Fibroblast of lung (primary cell): Measurements from ENCODE around the gene SYNE1. TPM values are rescaled to one million over a fixed set of nuclear protein-coding genes. Genes with fewer than 3 reads are reported as not detected.

Source experiments
- DNase-seq, 2 donors: peaks; one replicate each; pipeline versions ENCODE4 v3.0.0 to v3.0.0-alpha.2; 2010; ENCODE audit warnings: low read depth in 2 of 2
- H2AFZ ChIP-seq: 2 replicates; pipeline ENCODE4 v1.5.1; 2012; ENCODE audit warnings: low read length, control low read depth, inconsistent platforms
- H3K27ac ChIP-seq: 2 replicates; pipeline ENCODE4 v1.5.1; 2011; ENCODE audit warnings: low read length, control low read depth; ENCODE audit not compliant: insufficient read depth
- H3K27me3 ChIP-seq: 2 replicates; pipeline ENCODE4 v1.5.1; 2011; ENCODE audit warnings: mild to moderate bottlenecking, low read length; ENCODE audit not compliant: control insufficient read depth, insufficient read depth
- H3K36me3 ChIP-seq: 2 replicates; pipeline ENCODE4 v1.5.1; 2011; ENCODE audit warnings: low read length; ENCODE audit not compliant: control insufficient read depth, insufficient read depth
- H3K4me1 ChIP-seq: 2 replicates; pipeline ENCODE4 v1.5.1; 2011; ENCODE audit warnings: low read length; ENCODE audit not compliant: control insufficient read depth, insufficient read depth; ENCODE audit errors: extremely low read depth
- H3K4me2 ChIP-seq: 2 replicates; pipeline ENCODE4 v1.5.1; 2011; ENCODE audit warnings: low read length, control low read depth; ENCODE audit not compliant: insufficient read depth; ENCODE audit errors: extremely low read depth
- H3K4me3 ChIP-seq, 4 experiments: fragments of 200-600 bp in 1 of 4; sonication (generic) in 1 of 4; replicated peaks in 1 of 4; 2 replicates each; pipeline ENCODE4 v1.5.1; 2011 to 2016; ENCODE audit warnings: low read length in 4 of 4, low read depth in 3 of 4, mild to moderate bottlenecking in 3 of 4, control low read depth in 2 of 4, inconsistent platforms in 1 of 4, mixed read lengths in 1 of 4; ENCODE audit not compliant: insufficient read depth in 1 of 4; ENCODE audit errors: control extremely low read depth in 1 of 4
- H3K79me2 ChIP-seq: 2 replicates; pipeline ENCODE4 v1.5.1; 2012; ENCODE audit warnings: mild to moderate bottlenecking, low read length, inconsistent platforms; ENCODE audit not compliant: control insufficient read depth, insufficient read depth
- H3K9ac ChIP-seq: 2 replicates; pipeline ENCODE4 v1.5.1; 2011; ENCODE audit warnings: mild to moderate bottlenecking, low read length, control low read depth; ENCODE audit not compliant: insufficient read depth
- H3K9me3 ChIP-seq: 2 replicates; pipeline ENCODE4 v1.5.1; 2012; ENCODE audit warnings: low read depth, low read length; ENCODE audit not compliant: control insufficient read depth, insufficient read depth
- H4K20me1 ChIP-seq: 2 replicates; pipeline ENCODE4 v1.5.1; 2011; ENCODE audit warnings: low read length; ENCODE audit not compliant: control insufficient read depth, insufficient read depth; ENCODE audit errors: extremely low read depth
- EZH2 ChIP-seq: IDR thresholded peaks from 2 replicates; pipeline ENCODE4 v1.5.1; 2012; ENCODE audit warnings: low read length, control low read depth, mild to moderate bottlenecking; ENCODE audit errors: missing control alignments
- polyA plus RNA-seq, 2 donors: library from polyadenylated mRNA; depleted of rRNA in 1 of 2; stranded (reverse) in 1 of 2; unstranded in 1 of 2; fragments of >200 nt; gene quantifications; 2 replicates each; pipeline ENCODE4 v1.2.1, GENCODE V29; 2011 to 2012; ENCODE audit warnings: missing spikeins in 1 of 2
- total RNA-seq: library from RNA; depleted of rRNA; stranded (reverse); fragments of >200 nt; gene quantifications from 2 replicates; pipeline ENCODE4 v1.2.1, GENCODE V29; 2014
- TF ChIP-seq, protein P1 (sequence below), 2 donors: IDR thresholded peaks in 1 of 2; conservative IDR thresholded peaks in 1 of 2; 1 replicate in 1 of 2; 2 replicates in 1 of 2; pipeline ENCODE4 v1.5.1; 2011 to 2012; ENCODE audit warnings: low read length in 2 of 2, control low read depth in 1 of 2, inconsistent platforms in 1 of 2, low read depth in 1 of 2, mild to moderate bottlenecking in 1 of 2

SYNE1 gene
- total and polyA plus RNA-seq, 2 donors (not counting 1 experiment from before 2014, with no cell fraction given) = 21.7 to 219 TPM

DNA sequence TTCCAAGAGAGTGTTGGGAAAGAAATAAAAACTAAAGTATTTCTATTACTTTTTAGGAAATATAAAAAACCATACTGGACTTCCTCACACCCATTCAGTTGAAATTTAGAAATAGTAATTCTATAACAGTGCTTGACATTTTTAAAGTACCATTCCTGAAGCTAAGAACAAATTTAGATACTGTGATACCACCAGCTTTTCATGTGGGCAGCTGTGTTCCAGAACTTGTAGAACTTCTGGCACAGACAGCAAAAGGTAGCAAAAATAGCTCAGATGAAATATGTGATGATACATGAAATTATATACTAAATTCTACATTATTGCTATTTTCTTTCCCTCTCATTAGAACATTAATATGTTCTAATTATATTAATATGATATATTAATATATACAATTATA lies 346.5 kb downstream of the SYNE1 start:
- TF ChIP-seq, protein P1, sequence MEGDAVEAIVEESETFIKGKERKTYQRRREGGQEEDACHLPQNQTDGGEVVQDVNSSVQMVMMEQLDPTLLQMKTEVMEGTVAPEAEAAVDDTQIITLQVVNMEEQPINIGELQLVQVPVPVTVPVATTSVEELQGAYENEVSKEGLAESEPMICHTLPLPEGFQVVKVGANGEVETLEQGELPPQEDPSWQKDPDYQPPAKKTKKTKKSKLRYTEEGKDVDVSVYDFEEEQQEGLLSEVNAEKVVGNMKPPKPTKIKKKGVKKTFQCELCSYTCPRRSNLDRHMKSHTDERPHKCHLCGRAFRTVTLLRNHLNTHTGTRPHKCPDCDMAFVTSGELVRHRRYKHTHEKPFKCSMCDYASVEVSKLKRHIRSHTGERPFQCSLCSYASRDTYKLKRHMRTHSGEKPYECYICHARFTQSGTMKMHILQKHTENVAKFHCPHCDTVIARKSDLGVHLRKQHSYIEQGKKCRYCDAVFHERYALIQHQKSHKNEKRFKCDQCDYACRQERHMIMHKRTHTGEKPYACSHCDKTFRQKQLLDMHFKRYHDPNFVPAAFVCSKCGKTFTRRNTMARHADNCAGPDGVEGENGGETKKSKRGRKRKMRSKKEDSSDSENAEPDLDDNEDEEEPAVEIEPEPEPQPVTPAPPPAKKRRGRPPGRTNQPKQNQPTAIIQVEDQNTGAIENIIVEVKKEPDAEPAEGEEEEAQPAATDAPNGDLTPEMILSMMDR (conservative IDR thresholded peaks at IDR 0.05 in 1 of 2, IDR thresholded peaks at IDR 0.05 in 1 of 2; ENCODE audit: low read depth in 1 of 2, low read length in 2 of 2) = no peak
- TF ChIP-seq EZH2 = no peak
- Histone ChIP-seq H3K27ac (no peak overlapping the region), H4K20me1 (no peaks in the 10 kb centered on the region), H3K79me2 (no peaks in the 10 kb centered on the region), H3K36me3 (peaks cover 2% of the 10 kb centered on the region), H3K27me3 (no peaks in the 10 kb centered on the region), H3K4me1 (peaks cover 4% of the 10 kb centered on the region), H2AFZ (no peak overlapping the region), H3K9ac (no peak overlapping the region), H3K4me2 (no peak overlapping the region), H3K9me3 (no peaks in the 10 kb centered on the region), H3K4me3 (no peak overlapping the region)
- DNase-seq = no peak

DNA sequence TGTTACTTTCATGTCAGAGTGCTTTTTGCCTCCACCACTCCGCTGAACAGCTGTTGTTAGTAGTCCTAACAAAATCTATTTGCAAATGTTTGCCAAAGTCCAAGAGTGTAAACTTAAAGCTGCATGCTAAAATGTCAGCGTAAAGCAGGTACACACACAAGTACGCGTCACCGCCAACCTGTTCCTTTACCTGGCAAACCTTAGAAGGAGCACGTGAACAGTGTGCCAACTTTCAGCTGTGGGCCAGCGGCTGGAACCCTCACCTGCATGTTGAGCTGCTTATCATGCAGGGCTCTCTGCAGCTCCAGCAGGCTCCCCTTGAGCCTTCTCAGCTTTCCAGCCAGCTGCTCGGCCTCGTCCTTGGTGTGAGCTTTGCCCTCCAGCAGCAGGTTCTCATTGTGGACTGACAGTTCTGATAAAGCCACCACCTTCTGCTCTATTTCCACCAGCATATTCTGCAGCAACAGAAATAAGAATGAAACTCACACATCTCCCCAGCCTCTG lies 359.3 kb downstream of the SYNE1 start:
- DNase-seq = no peak
- H3K9me3 ChIP-seq = no peaks in the 10 kb centered on the region
- TF ChIP-seq, protein P1 (conservative IDR thresholded peaks at IDR 0.05 in 1 of 2, IDR thresholded peaks at IDR 0.05 in 1 of 2; ENCODE audit: low read depth in 1 of 2, low read length in 2 of 2) = no peak
- TF ChIP-seq EZH2 = no peak
- no peaks in the 10 kb centered on the region for H3K79me2 ChIP-seq
- H3K27me3 ChIP-seq = no peaks in the 10 kb centered on the region
- no peak overlapping the region for H3K4me2 ChIP-seq
- H2AFZ ChIP-seq = no peak overlapping the region
- H3K4me1 ChIP-seq = no peaks in the 10 kb centered on the region
- H3K4me3 ChIP-seq = no peak overlapping the region
- H4K20me1 ChIP-seq = no peaks in the 10 kb centered on the region
- H3K36me3 ChIP-seq = no peaks in the 10 kb centered on the region
- no peak overlapping the region for H3K9ac ChIP-seq
- no peak overlapping the region for H3K27ac ChIP-seq

DNA sequence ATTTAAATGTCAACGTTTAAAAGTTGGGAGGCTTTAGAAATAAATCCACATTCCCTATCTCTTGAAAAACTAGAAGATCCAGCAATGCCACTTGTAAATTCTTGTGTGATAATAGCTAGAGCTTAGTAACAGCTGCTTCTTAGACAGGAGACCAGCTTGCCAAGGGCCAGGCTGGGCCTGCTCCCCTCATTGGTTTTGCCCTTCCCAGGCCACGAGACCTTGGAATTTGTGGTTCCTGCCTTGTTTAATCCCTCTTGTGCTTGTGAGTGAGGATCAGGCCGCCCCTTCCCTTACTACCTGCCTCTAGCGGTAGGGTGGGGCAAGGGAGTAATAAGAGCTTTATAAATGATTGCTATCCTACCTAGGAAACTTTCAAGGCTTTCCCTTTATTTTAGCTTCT lies 363.5 kb downstream of the SYNE1 start:
- DNase-seq = peak in 1 of 2 donors; percentile 76
- Histone ChIP-seq H3K9me3 (no peaks in the 10 kb centered on the region), H4K20me1 (no peaks in the 10 kb centered on the region), H3K9ac (no peak overlapping the region), H3K4me1 (peaks cover 2% of the 10 kb centered on the region), H3K36me3 (peaks cover 1% of the 10 kb centered on the region), H3K27me3 (no peaks in the 10 kb centered on the region), H3K4me3 (no peak overlapping the region), H3K79me2 (no peaks in the 10 kb centered on the region), H3K4me2 (no peak overlapping the region), H2AFZ (no peak overlapping the region), H3K27ac (no peak overlapping the region)
- TF ChIP-seq, protein P1 (conservative IDR thresholded peaks at IDR 0.05 in 1 of 2, IDR thresholded peaks at IDR 0.05 in 1 of 2; ENCODE audit: low read depth in 1 of 2, low read length in 2 of 2) = no peak
- no peak for TF ChIP-seq EZH2
